Suprapubic skin (tissue), 4 donors: ENCODE data around the gene CAVIN3. TPM values are rescaled to one million over a fixed set of nuclear protein-coding genes. Genes with fewer than 3 reads are reported as not detected.

Experiments used
- DNase-seq, 2 donors: peaks; one replicate each; pipeline ENCODE4 v3.0.0-alpha.2; 2019; ENCODE audit warnings: low spot score in 2 of 2
- H3K27ac ChIP-seq: fragments of 200-600 bp; sonication (generic); one replicate; pipeline ENCODE4 v1.5.1; 2019
- H3K27me3 ChIP-seq: fragments of 200-600 bp; sonication (generic); one replicate; pipeline ENCODE4 v1.5.1; 2019
- H3K36me3 ChIP-seq: fragments of 200-600 bp; sonication (generic); one replicate; pipeline ENCODE4 v1.5.1; 2019
- H3K4me1 ChIP-seq: fragments of 200-600 bp; sonication (generic); one replicate; pipeline ENCODE4 v1.5.1; 2019
- H3K4me3 ChIP-seq: fragments of 200-600 bp; sonication (generic); one replicate; pipeline ENCODE4 v1.5.1; 2019; ENCODE audit warnings: mild to moderate bottlenecking
- H3K9me3 ChIP-seq: fragments of 200-600 bp; sonication (generic); one replicate; pipeline ENCODE4 v1.5.1; 2019
- CTCF ChIP-seq, 2 donors: fragments of 200-600 bp in 1 of 2; fragments of 450-650 bp in 1 of 2; sonication (generic) in 1 of 2; IDR thresholded peaks; one replicate each; pipeline ENCODE4 v1.5.1; 2016 to 2019; ENCODE audit warnings: antibody characterized with exemption in 2 of 2, mild to moderate bottlenecking in 1 of 2, moderate library complexity in 1 of 2
- EP300 ChIP-seq: sonication (generic); formaldehyde crosslinking; IDR thresholded peaks from one replicate; pipeline ENCODE4 v1.6.1; 2017; ENCODE audit warnings: antibody characterized with exemption
- POLR2A ChIP-seq, 2 donors: fragments of 450-650 bp; IDR thresholded peaks; one replicate each; pipeline ENCODE4 v1.6.1; 2017; ENCODE audit warnings: antibody characterized with exemption in 2 of 2, mild to moderate bottlenecking in 2 of 2, moderate library complexity in 2 of 2
- POLR2AphosphoS5 ChIP-seq, 3 donors: sonication (generic); formaldehyde crosslinking; IDR thresholded peaks; one replicate each; pipeline ENCODE4 v1.6.1; 2017; ENCODE audit warnings: antibody characterized with exemption in 3 of 3
- WGBS: methylation state at CpG from one replicate; pipeline ENCODE4 v1.1.5; 2018; 5-methylcytosine and 5-hydroxymethylcytosine counted together
- total RNA-seq, 4 donors: library from RNA; depleted of rRNA; stranded (reverse); fragments of >200 nt; gene quantifications; one replicate each; pipeline ENCODE4 v1.1.0, GENCODE V29; 2016

The CAVIN3 gene
- total RNA-seq, result 10 to 100 TPM; 28.1 to 51.6 (median 36.7) TPM

DNA sequence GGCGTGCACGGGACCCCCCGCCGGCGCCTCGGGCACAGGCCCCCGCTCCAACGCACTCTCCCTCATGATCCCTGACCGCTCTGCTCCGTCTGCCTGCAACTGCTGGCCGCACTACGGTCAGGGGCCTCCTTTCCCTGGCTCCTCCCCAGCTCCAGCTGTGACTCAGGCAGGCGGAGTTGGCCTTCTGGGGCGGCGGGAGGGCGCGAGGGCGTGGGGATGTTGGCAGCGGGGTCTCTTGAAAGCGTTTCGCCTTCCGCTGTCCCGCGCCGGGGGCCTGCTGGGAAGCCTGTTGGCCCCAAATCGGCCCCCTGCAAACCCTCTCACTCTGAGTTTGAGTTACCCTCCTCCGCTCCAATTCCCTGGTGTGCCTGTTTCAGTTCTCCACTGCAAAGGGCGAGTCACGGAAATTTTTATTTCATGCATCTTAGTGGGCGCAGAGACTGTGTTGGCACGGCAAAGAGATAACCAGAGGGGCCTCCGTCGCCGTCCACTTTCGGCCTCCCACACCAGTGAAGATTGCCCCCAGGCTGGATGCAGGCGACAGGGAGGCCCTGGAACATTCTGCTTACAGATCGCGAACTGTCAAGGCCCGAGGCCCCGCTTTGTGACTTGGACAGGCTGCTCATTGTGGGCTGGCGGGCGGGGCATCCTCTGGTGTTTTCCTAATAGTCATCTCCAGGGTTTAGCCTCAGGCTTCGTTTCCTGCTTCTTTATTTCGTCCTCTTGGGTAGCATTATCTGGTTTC, at the start of gene CAVIN3:
Gene CAVIN3 (minus strand): TSS at position 91 of the 745 bp plus-strand sequence. CDS start 25 bp downstream, at position 66.
- peak within 1 kb of the TSS; percentile 97 for H3K27ac ChIP-seq
- TF ChIP-seq CTCF (IDR thresholded peaks at IDR 0.05) (no peak), POLR2AphosphoS5 (IDR thresholded peaks at IDR 0.05) (peak in 2 of 3 donors; percentile 34 to 67), POLR2A (IDR thresholded peaks at IDR 0.05) (peak in 1 of 2 donors; percentile 34)
- DNase-seq, result peak; percentile 90 to 92

GRCh38 chr11:6365659-6366058, 45.4 kb upstream of the CAVIN3 start:
- 79% methylated on average over 2 of the region's 2 CpGs for WGBS
- no peak overlapping the region for H3K27ac ChIP-seq

More for the DNA sequence above, at the start of gene CAVIN3:
- Histone ChIP-seq H3K4me1 (peaks cover 59% of the 10 kb centered on the region), H3K9me3 (no peaks in the 10 kb centered on the region), H3K4me3 (peak within 1 kb of the TSS; percentile 69), H3K27me3 (no peaks in the 10 kb centered on the region), H3K36me3 (no peaks in the 10 kb centered on the region)
- under 1% methylated on average over 8 of the region's 44 CpGs for WGBS

GRCh38 chr11:6362873-6363678, 42.8 kb upstream of the CAVIN3 start:
- Histone ChIP-seq H3K4me3 (no peak overlapping the region), H3K4me1 (no peaks in the 10 kb centered on the region), H3K27ac (no peak overlapping the region), H3K27me3 (no peaks in the 10 kb centered on the region), H3K9me3 (no peaks in the 10 kb centered on the region), H3K36me3 (no peaks in the 10 kb centered on the region)
- WGBS, result 36% methylated on average over 3 of the region's 6 CpGs
- peak in 1 of 2 donors; percentile 82 for DNase-seq
- TF ChIP-seq CTCF (IDR thresholded peaks at IDR 0.05) (peak; percentile 57 to 88), POLR2AphosphoS5 (IDR thresholded peaks at IDR 0.05) (no peak), EP300 (no peak), POLR2A (IDR thresholded peaks at IDR 0.05) (no peak)

More at GRCh38 chr11:6365659-6366058, 45.4 kb upstream of the CAVIN3 start:
- Histone ChIP-seq H3K4me1 (no peaks in the 10 kb centered on the region), H3K27me3 (no peaks in the 10 kb centered on the region), H3K9me3 (no peaks in the 10 kb centered on the region), H3K4me3 (no peak overlapping the region), H3K36me3 (no peaks in the 10 kb centered on the region)
- DNase-seq, result no peak
- TF ChIP-seq EP300 (no peak), CTCF (IDR thresholded peaks at IDR 0.05) (no peak), POLR2A (IDR thresholded peaks at IDR 0.05) (no peak), POLR2AphosphoS5 (IDR thresholded peaks at IDR 0.05) (no peak)

- Histone ChIP-seq H3K36me3 (no peaks in the 10 kb centered on the region), H3K9me3 (no peaks in the 10 kb centered on the region), H3K27ac (no peak overlapping the region), H3K4me3 (no peak overlapping the region), H3K27me3 (no peaks in the 10 kb centered on the region), H3K4me1 (peaks cover 4% of the 10 kb centered on the region)
- WGBS, result no CpG with 5 or more reads among the region's 5 CpGs
- TF ChIP-seq POLR2A (IDR thresholded peaks at IDR 0.05), result no peak
- TF ChIP-seq POLR2AphosphoS5 (IDR thresholded peaks at IDR 0.05), result peak in 1 of 3 donors; percentile 18
- no peak for DNase-seq
These were observed 42.0 kb upstream of the CAVIN3 start for GRCh38 chr11:6362185-6362872.

- no peak overlapping the region for H3K27ac ChIP-seq
These were observed 39.9 kb upstream of the CAVIN3 start for GRCh38 chr11:6360183-6360582.

More at GRCh38 chr11:6360183-6360582, 39.9 kb upstream of the CAVIN3 start:
- Histone ChIP-seq H3K4me1 (peaks cover 11% of the 10 kb centered on the region), H3K27me3 (no peaks in the 10 kb centered on the region), H3K4me3 (no peak overlapping the region), H3K9me3 (no peaks in the 10 kb centered on the region), H3K36me3 (no peaks in the 10 kb centered on the region)
- WGBS, result 86% methylated on average over 3 of the region's 3 CpGs
- TF ChIP-seq EP300 (no peak), POLR2AphosphoS5 (IDR thresholded peaks at IDR 0.05) (no peak), CTCF (IDR thresholded peaks at IDR 0.05) (no peak), POLR2A (IDR thresholded peaks at IDR 0.05) (no peak)
- no peak for DNase-seq
